ENCODE results near the gene TBC1D9B.

The TBC1D9B gene

DNA sequence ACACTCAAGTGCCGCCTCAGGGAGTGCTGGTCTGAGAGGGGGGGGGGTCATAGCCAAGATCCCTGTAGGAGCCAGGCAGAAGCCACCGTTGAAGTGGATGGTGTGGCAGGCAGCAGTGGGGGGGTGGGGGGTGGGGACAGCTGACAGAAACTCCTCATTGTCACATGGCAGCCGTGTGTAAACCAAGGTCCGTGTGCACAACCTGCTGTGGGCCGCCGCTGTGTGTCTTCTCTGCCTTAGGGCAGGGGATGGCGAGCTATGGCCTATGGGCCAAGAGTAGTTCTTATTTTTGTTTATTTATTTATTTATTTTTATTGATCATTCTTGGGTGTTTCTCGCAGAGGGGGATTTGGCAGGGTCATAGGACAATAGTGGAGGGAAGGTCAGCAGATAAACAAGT is 73.6 kb downstream of the TBC1D9B start:
- peaks cover 15 to 85% (median 62%) of the 10 kb centered on the region in 4 experiments for H3K36me3 ChIP-seq (ENCODE audit: control insufficient read depth in 4 of 4, insufficient read depth in 4 of 4, low read length in 3 of 4)
- no peaks in the 10 kb centered on the region for H3K9me3 ChIP-seq (ENCODE audit: control extremely low read depth in 1 of 5, control insufficient read depth in 4 of 5, insufficient read depth in 2 of 5, low read depth in 1 of 5, low read length in 4 of 5)
- DNase-seq, result no peak
- H3K27me3 ChIP-seq (replicated peaks in 2 of 5; ENCODE audit: control insufficient read depth in 4 of 5, insufficient read depth in 5 of 5, low read length in 4 of 5), result no peaks in the 10 kb centered on the region
- H3K4me1 ChIP-seq (ENCODE audit: control extremely low read depth in 1 of 4, control insufficient read depth in 4 of 4, insufficient read depth in 4 of 4, low read length in 3 of 4), result peaks cover 0 to 2% (median 0%) of the 10 kb centered on the region in 4 experiments
- WGBS (ENCODE audit: insufficient coverage), result 100% methylated on average over 1 of the region's 8 CpGs
- H3K4me3 ChIP-seq (ENCODE audit: control insufficient read depth in 1 of 7, extremely low read depth in 1 of 7, insufficient read depth in 4 of 7, low read depth in 2 of 7, low read length in 6 of 7), result no peak overlapping the region
- ChIA-PET POLR2A (interaction anchor here (0.9 kb wide), 1 partner anchor 25 kb away, joined by 3 read pairs; the partner anchor contains the start of gene MRNIP), CTCF (interaction anchor here (0.8 to 14.0 kb wide), 4 partner anchors 12 to 40 kb away, joined by 3 to 124 read pairs (median 4); no protein-coding TSS in a partner anchor)
- H3K27ac ChIP-seq (ENCODE audit: insufficient read depth in 1 of 2, low read depth in 1 of 2, low read length in 2 of 2, poor library complexity in 1 of 2, severe bottlenecking in 2 of 2), result no peak overlapping the region

DNA sequence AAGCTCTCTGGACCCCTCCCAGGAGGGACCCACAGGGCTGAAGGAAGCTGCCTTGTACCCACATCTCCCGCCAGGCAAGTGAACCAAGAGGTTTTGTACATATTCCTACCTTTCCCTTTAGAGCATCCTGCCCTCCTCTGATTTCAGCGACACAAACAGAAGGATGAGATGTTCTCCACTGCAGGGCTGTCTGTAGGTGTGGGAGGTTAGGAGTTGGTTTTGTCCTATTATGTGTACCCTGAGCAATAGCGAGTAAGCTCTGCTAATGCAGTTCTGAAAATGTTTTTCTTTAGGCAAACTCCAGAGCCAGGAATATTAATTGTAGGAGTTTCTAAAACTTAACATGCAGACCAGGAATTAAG is 74.0 kb downstream of the TBC1D9B start:
- Histone ChIP-seq H3K4me3 (ENCODE audit: control insufficient read depth in 1 of 7, extremely low read depth in 1 of 7, insufficient read depth in 4 of 7, low read depth in 2 of 7, low read length in 6 of 7) (no peak overlapping the region), H3K4me1 (ENCODE audit: control extremely low read depth in 1 of 4, control insufficient read depth in 4 of 4, insufficient read depth in 4 of 4, low read length in 3 of 4) (peaks cover 0 to 2% (median 0%) of the 10 kb centered on the region in 4 experiments), H3K27me3 (replicated peaks in 2 of 5; ENCODE audit: control insufficient read depth in 4 of 5, insufficient read depth in 5 of 5, low read length in 4 of 5) (no peaks in the 10 kb centered on the region), H3K36me3 (ENCODE audit: control insufficient read depth in 4 of 4, insufficient read depth in 4 of 4, low read length in 3 of 4) (peaks cover 19 to 88% (median 66%) of the 10 kb centered on the region in 4 experiments), H3K27ac (ENCODE audit: insufficient read depth in 1 of 2, low read depth in 1 of 2, low read length in 2 of 2, poor library complexity in 1 of 2, severe bottlenecking in 2 of 2) (no peak overlapping the region), H3K9me3 (ENCODE audit: control extremely low read depth in 1 of 5, control insufficient read depth in 4 of 5, insufficient read depth in 2 of 5, low read depth in 1 of 5, low read length in 4 of 5) (no peaks in the 10 kb centered on the region)
- POLR2A ChIA-PET, result interaction anchor here (0.9 kb wide), 1 partner anchor 25 kb away, joined by 3 read pairs; the partner anchor contains the start of gene MRNIP
- CTCF ChIA-PET, result interaction anchor here (0.5 to 14.0 kb wide), 5 partner anchors 12 to 39 kb away, joined by 3 to 124 read pairs (median 3); no protein-coding TSS in a partner anchor
- WGBS (ENCODE audit: insufficient coverage), result 100% methylated on average over 2 of the region's 3 CpGs
- no peak for DNase-seq

GRCh38 chr5:179833056-179833708 is 74.5 kb downstream of the TBC1D9B start:
- ChIA-PET CTCF (interaction anchor here (0.5 to 14.0 kb wide), 10 partner anchors 11 to 257 kb away, joined by 3 to 124 read pairs (median 3); partner anchors contain the start of gene LTC4S), POLR2A (interaction anchor here (0.7 to 2.1 kb wide), 3 partner anchors 11 to 32 kb away, joined by 3 to 7 read pairs (median 3); partner anchors contain the start of gene MRNIP)
- WGBS (ENCODE audit: insufficient coverage), result 96% methylated on average over 23 of the region's 23 CpGs
- H3K27me3 ChIP-seq (replicated peaks in 2 of 5; ENCODE audit: control insufficient read depth in 4 of 5, insufficient read depth in 5 of 5, low read length in 4 of 5), result no peaks in the 10 kb centered on the region
- no peak overlapping the region for H3K4me3 ChIP-seq (ENCODE audit: control insufficient read depth in 1 of 7, extremely low read depth in 1 of 7, insufficient read depth in 4 of 7, low read depth in 2 of 7, low read length in 6 of 7)
- H3K4me1 ChIP-seq (ENCODE audit: control extremely low read depth in 1 of 4, control insufficient read depth in 4 of 4, insufficient read depth in 4 of 4, low read length in 3 of 4), result peaks cover 0 to 2% (median 0%) of the 10 kb centered on the region in 4 experiments
- H3K9me3 ChIP-seq (ENCODE audit: control extremely low read depth in 1 of 5, control insufficient read depth in 4 of 5, insufficient read depth in 2 of 5, low read depth in 1 of 5, low read length in 4 of 5), result no peaks in the 10 kb centered on the region
- DNase-seq, result no peak
- H3K36me3 ChIP-seq (ENCODE audit: control insufficient read depth in 4 of 4, insufficient read depth in 4 of 4, low read length in 3 of 4), result peaks cover 21 to 87% (median 67%) of the 10 kb centered on the region in 4 experiments
- no peak overlapping the region for H3K27ac ChIP-seq (ENCODE audit: insufficient read depth in 1 of 2, low read depth in 1 of 2, low read length in 2 of 2, poor library complexity in 1 of 2, severe bottlenecking in 2 of 2)

- ChIA-PET CTCF (interaction anchor here (0.8 to 14.0 kb wide), 8 partner anchors 10 to 82 kb away, joined by 3 to 124 read pairs (median 4); partner anchors contain the start of genes LTC4S and SQSTM1), POLR2A (interaction anchor here (0.7 to 2.1 kb wide), 4 partner anchors 10 to 31 kb away, joined by 3 to 7 read pairs (median 3); partner anchors contain the start of gene MRNIP)
Measured at GRCh38 chr5:179832039-179832745, 75.5 kb downstream of the TBC1D9B start.

GRCh38 chr5:179830818-179831468 is 76.8 kb downstream of the TBC1D9B start:
- CTCF ChIA-PET, result interaction anchor here (1.0 to 14.0 kb wide), 4 partner anchors 9 to 67 kb away, joined by 3 to 124 read pairs (median 5); partner anchors contain the start of gene LTC4S
- Histone ChIP-seq H3K4me1 (ENCODE audit: control extremely low read depth in 1 of 4, control insufficient read depth in 4 of 4, insufficient read depth in 4 of 4, low read length in 3 of 4) (peaks cover 0 to 14% (median 5%) of the 10 kb centered on the region in 4 experiments), H3K27me3 (replicated peaks in 2 of 5; ENCODE audit: control insufficient read depth in 4 of 5, insufficient read depth in 5 of 5, low read length in 4 of 5) (no peaks in the 10 kb centered on the region), H3K9me3 (ENCODE audit: control extremely low read depth in 1 of 5, control insufficient read depth in 4 of 5, insufficient read depth in 2 of 5, low read depth in 1 of 5, low read length in 4 of 5) (no peaks in the 10 kb centered on the region), H3K36me3 (ENCODE audit: control insufficient read depth in 4 of 4, insufficient read depth in 4 of 4, low read length in 3 of 4) (peaks cover 23 to 77% (median 54%) of the 10 kb centered on the region in 4 experiments), H3K4me3 (ENCODE audit: control insufficient read depth in 1 of 7, extremely low read depth in 1 of 7, insufficient read depth in 4 of 7, low read depth in 2 of 7, low read length in 6 of 7) (no peak overlapping the region), H3K27ac (ENCODE audit: insufficient read depth in 1 of 2, low read depth in 1 of 2, low read length in 2 of 2, poor library complexity in 1 of 2, severe bottlenecking in 2 of 2) (no peak overlapping the region)
- POLR2A ChIA-PET, result interaction anchor here (0.6 to 2.1 kb wide), 4 partner anchors 9 to 240 kb away, joined by 3 to 7 read pairs (median 3); no protein-coding TSS in a partner anchor
- no peak for DNase-seq
- 99% methylated on average over 7 of the region's 7 CpGs for WGBS (ENCODE audit: insufficient coverage)

More at GRCh38 chr5:179832039-179832745, 75.5 kb downstream of the TBC1D9B start:
- Histone ChIP-seq H3K27ac (ENCODE audit: insufficient read depth in 1 of 2, low read depth in 1 of 2, low read length in 2 of 2, poor library complexity in 1 of 2, severe bottlenecking in 2 of 2) (no peak overlapping the region), H3K4me1 (ENCODE audit: control extremely low read depth in 1 of 4, control insufficient read depth in 4 of 4, insufficient read depth in 4 of 4, low read length in 3 of 4) (peaks cover 0 to 8% (median 6%) of the 10 kb centered on the region in 4 experiments), H3K36me3 (ENCODE audit: control insufficient read depth in 4 of 4, insufficient read depth in 4 of 4, low read length in 3 of 4) (peaks cover 21 to 77% (median 60%) of the 10 kb centered on the region in 4 experiments), H3K9me3 (ENCODE audit: control extremely low read depth in 1 of 5, control insufficient read depth in 4 of 5, insufficient read depth in 2 of 5, low read depth in 1 of 5, low read length in 4 of 5) (no peaks in the 10 kb centered on the region), H3K27me3 (replicated peaks in 2 of 5; ENCODE audit: control insufficient read depth in 4 of 5, insufficient read depth in 5 of 5, low read length in 4 of 5) (no peaks in the 10 kb centered on the region), H3K4me3 (ENCODE audit: control insufficient read depth in 1 of 7, extremely low read depth in 1 of 7, insufficient read depth in 4 of 7, low read depth in 2 of 7, low read length in 6 of 7) (no peak overlapping the region)
- no peak for DNase-seq
- WGBS (ENCODE audit: insufficient coverage), result 98% methylated on average over 17 of the region's 20 CpGs

GRCh38 chr5:179829732-179830435 is 77.8 kb downstream of the TBC1D9B start:
- CTCF ChIA-PET, result interaction anchor here (1.5 to 14.0 kb wide), 2 partner anchors 28 to 36 kb away, joined by 3 to 124 read pairs; partner anchors contain the start of gene LTC4S
- H3K27me3 ChIP-seq (replicated peaks in 2 of 5; ENCODE audit: control insufficient read depth in 4 of 5, insufficient read depth in 5 of 5, low read length in 4 of 5), result no peaks in the 10 kb centered on the region
- peaks cover 0 to 14% (median 5%) of the 10 kb centered on the region in 4 experiments for H3K4me1 ChIP-seq (ENCODE audit: control extremely low read depth in 1 of 4, control insufficient read depth in 4 of 4, insufficient read depth in 4 of 4, low read length in 3 of 4)
- peaks cover 32 to 80% (median 64%) of the 10 kb centered on the region in 4 experiments for H3K36me3 ChIP-seq (ENCODE audit: control insufficient read depth in 4 of 4, insufficient read depth in 4 of 4, low read length in 3 of 4)
- POLR2A ChIA-PET, result interaction anchor here (0.6 to 1.0 kb wide), 2 partner anchors 14 to 26 kb away, joined by 3 read pairs; no protein-coding TSS in a partner anchor
- no peak overlapping the region for H3K27ac ChIP-seq (ENCODE audit: insufficient read depth in 1 of 2, low read depth in 1 of 2, low read length in 2 of 2, poor library complexity in 1 of 2, severe bottlenecking in 2 of 2)
- H3K9me3 ChIP-seq (ENCODE audit: control extremely low read depth in 1 of 5, control insufficient read depth in 4 of 5, insufficient read depth in 2 of 5, low read depth in 1 of 5, low read length in 4 of 5), result no peaks in the 10 kb centered on the region
- 98% methylated on average over 4 of the region's 7 CpGs for WGBS (ENCODE audit: insufficient coverage)
- H3K4me3 ChIP-seq (ENCODE audit: control insufficient read depth in 1 of 7, extremely low read depth in 1 of 7, insufficient read depth in 4 of 7, low read depth in 2 of 7, low read length in 6 of 7), result no peak overlapping the region
- DNase-seq, result no peak
